AG08396 (cell line): ENCODE measurements around the gene RASSF1.

Experiments used
- DNase-seq: peaks from one replicate; pipeline ENCODE4 v3.0.0; 2012; ENCODE audit warnings: low spot score, mixed read lengths

RASSF1 gene

GRCh38 chr3:50365842-50366220, 25.2 kb upstream of the RASSF1 start:
- DNase-seq = no peak

- peak; percentile 95 for DNase-seq
These were observed 24.6 kb upstream of the RASSF1 start for GRCh38 chr3:50365080-50365841.

- DNase-seq = no peak
These were observed 24.0 kb upstream of the RASSF1 start for GRCh38 chr3:50364573-50365079.

- DNase-seq = no peak
These were observed 19.1 kb upstream of the RASSF1 start for GRCh38 chr3:50359760-50360110.

- DNase-seq = peak; percentile 98
These were observed 18.5 kb upstream of the RASSF1 start, which contains the start of gene TMEM115 for GRCh38 chr3:50358911-50359759. TMEM115 (minus strand) TSS chr3:50359521; CDS start chr3:50359063, 458 bp downstream.

- no peak for DNase-seq
These were observed 17.8 kb upstream of the RASSF1 start for GRCh38 chr3:50358355-50358910.

GRCh38 chr3:50357481-50357880, 16.8 kb upstream of the RASSF1 start:
- DNase-seq = no peak

- no peak for DNase-seq
These were observed 15.9 kb upstream of the RASSF1 start for GRCh38 chr3:50356553-50356952.

GRCh38 chr3:50355829-50356552, 15.4 kb upstream of the RASSF1 start:
- no peak for DNase-seq

GRCh38 chr3:50354850-50355249, 14.2 kb upstream of the RASSF1 start:
- DNase-seq = no peak

GRCh38 chr3:50354186-50354764, 13.6 kb upstream of the RASSF1 start:
- no peak for DNase-seq

- no peak for DNase-seq
These were observed 12.8 kb upstream of the RASSF1 start for GRCh38 chr3:50353245-50354004.

- DNase-seq = no peak
These were observed 12.1 kb upstream of the RASSF1 start for GRCh38 chr3:50352781-50353180.

GRCh38 chr3:50351323-50351697, 10.7 kb upstream of the RASSF1 start:
- DNase-seq = no peak

- peak; percentile 95 for DNase-seq
These were observed 10.1 kb upstream of the RASSF1 start, which contains the start of the genes CYB561D2 and NPRL2 for GRCh38 chr3:50350527-50351322. CYB561D2 (plus strand) TSS chr3:50350862; CDS start chr3:50351434, 572 bp downstream. NPRL2 (minus strand) TSS chr3:50350775; CDS start chr3:50350652, 123 bp downstream.

- DNase-seq = no peak
These were observed 9.5 kb upstream of the RASSF1 start for GRCh38 chr3:50350213-50350526.

GRCh38 chr3:50347187-50347813, 6.7 kb upstream of the RASSF1 start:
- peak; percentile 77 for DNase-seq

GRCh38 chr3:50345586-50346234, 5.1 kb upstream of the RASSF1 start, which contains the start of gene ZMYND10:
ZMYND10 (minus strand) TSS chr3:50345732; CDS start chr3:50345579, 153 bp downstream.
- DNase-seq = peak; percentile 94

GRCh38 chr3:50345008-50345407, 4.4 kb upstream of the RASSF1 start:
- no peak for DNase-seq
